ENCODE results near the gene CSF2RB.

GRCh38 chr22:36926309-36926708 lies 12.9 kb downstream of the CSF2RB start:
- TF ChIP-seq POLR2A (IDR thresholded peaks at IDR 0.05) = no peak
- TF ChIP-seq CTCF (IDR thresholded peaks at IDR 0.05) = no peak
- no peak for TF ChIP-seq POLR2AphosphoS5 (IDR thresholded peaks at IDR 0.05; ENCODE audit: insufficient read depth in 1 of 2, low read depth in 1 of 2)
